Thoracic aorta (tissue), 2 donors: Measurements from ENCODE around the gene ZNF280C. TPM values are rescaled to one million over a fixed set of nuclear protein-coding genes. Genes with fewer than 3 reads are reported as not detected.
"Not testable (repeated sequence)": the region's sequence is repeated elsewhere in the genome, so short reads cannot be mapped to it uniquely, and the experiment has no call there.

Experiments
- ATAC-seq: fragments of 150-250 bp; one replicate; pipeline ENCODE4 v1.8.0; 2017; ENCODE audit warnings: low read depth; ENCODE audit not compliant: insufficient number of reproducible peaks, low FRiP score
- DNase-seq: peaks from one replicate; pipeline ENCODE4 v3.0.0-alpha.2; 2020; ENCODE audit warnings: low spot score
- H3K27ac ChIP-seq, 2 donors: fragments of 200-600 bp; sonication (generic); 1 replicate in 1 of 2; 2 replicates in 1 of 2; pipeline ENCODE4 v1.5.1; 2016; ENCODE audit warnings: mild to moderate bottlenecking in 2 of 2, moderate library complexity in 2 of 2
- H3K27me3 ChIP-seq: fragments of 200-600 bp; sonication (generic); replicated peaks from 2 replicates; pipeline ENCODE4 v1.6.0; 2016; ENCODE audit warnings: mild to moderate bottlenecking; ENCODE audit not compliant: insufficient read depth
- H3K36me3 ChIP-seq: fragments of 200-600 bp; sonication (generic); one replicate; pipeline ENCODE4 v1.5.1; 2016
- H3K4me1 ChIP-seq, 2 donors: fragments of 200-600 bp; sonication (generic); 1 replicate in 1 of 2; 2 replicates in 1 of 2; pipeline versions ENCODE4 v1.5.1 to v1.6.0; 2016; ENCODE audit warnings: low read depth in 2 of 2, mild to moderate bottlenecking in 1 of 2; ENCODE audit not compliant: control insufficient read depth in 1 of 2
- H3K4me3 ChIP-seq: fragments of 200-600 bp; sonication (generic); 2 replicates; pipeline ENCODE4 v1.5.1; 2016; ENCODE audit warnings: mild to moderate bottlenecking
- H3K9me3 ChIP-seq: fragments of 200-600 bp; sonication (generic); 2 replicates; pipeline ENCODE4 v1.5.1; 2016
- CTCF ChIP-seq: fragments of 200-600 bp; sonication (generic); IDR thresholded peaks from one replicate; pipeline ENCODE4 v1.5.1; 2019; ENCODE audit warnings: antibody characterized with exemption
- total RNA-seq, 2 donors: library from RNA; depleted of rRNA; stranded (reverse); fragments of >200 nt; gene quantifications; one replicate each; pipeline versions ENCODE4 v1.1.0 to v1.2.3, GENCODE V29; 2016

Gene ZNF280C
- total RNA-seq, 2 donors from 2014 or later: 2.7 to 4.0 TPM

DNA sequence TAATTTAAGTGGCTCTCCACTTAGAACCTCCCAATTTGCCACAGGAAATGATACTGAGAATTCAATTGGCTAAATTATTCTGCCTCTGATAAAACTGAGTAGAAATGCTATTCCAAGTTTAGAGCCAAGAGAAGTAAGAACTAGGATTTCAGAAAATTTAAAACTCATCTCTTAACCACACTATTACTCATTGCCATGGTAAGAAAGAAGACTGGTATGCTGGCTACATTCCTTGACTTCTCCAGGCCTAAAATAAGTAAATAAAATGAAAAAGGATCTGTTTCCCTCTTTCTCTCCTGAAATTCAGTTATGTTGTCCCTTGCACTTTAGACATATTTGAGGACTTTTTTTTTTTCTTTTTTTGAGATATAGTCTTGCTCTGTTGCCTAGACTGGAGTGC, 23.3 kb downstream of the ZNF280C start:
- TF ChIP-seq CTCF: no peak
- DNase-seq (no peak), ATAC-seq (no peak)
- Histone ChIP-seq H3K36me3 (no peaks in the 10 kb centered on the region), H3K4me3 (no peak overlapping the region), H3K9me3 (no peaks in the 10 kb centered on the region), H3K4me1 (no peaks in the 10 kb centered on the region), H3K27ac (no peak overlapping the region), H3K27me3 (no peaks in the 10 kb centered on the region)

DNA sequence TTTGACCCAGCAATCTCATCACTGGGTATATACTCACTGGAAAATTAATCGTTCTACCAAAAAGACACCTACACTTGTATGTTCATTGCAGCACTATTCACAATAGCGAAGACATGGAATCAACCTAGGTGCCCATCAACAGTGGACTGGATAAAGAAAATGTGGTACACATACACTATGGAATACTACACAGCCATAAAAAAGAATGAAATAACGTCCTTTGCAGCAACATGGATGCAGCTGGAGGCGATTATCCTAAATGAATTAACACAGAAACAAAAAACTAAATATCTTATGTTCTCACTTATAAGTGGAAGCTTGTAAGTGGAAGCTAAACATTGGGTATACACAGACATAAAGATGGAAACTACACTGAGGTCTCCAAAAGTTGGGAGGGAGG, 37.5 kb downstream of the ZNF280C start:
- H3K27me3 ChIP-seq, ATAC-seq, H3K27ac ChIP-seq, H3K4me1 ChIP-seq, H3K36me3 ChIP-seq, H3K9me3 ChIP-seq, DNase-seq, H3K4me3 ChIP-seq: not testable (repeated sequence)

DNA sequence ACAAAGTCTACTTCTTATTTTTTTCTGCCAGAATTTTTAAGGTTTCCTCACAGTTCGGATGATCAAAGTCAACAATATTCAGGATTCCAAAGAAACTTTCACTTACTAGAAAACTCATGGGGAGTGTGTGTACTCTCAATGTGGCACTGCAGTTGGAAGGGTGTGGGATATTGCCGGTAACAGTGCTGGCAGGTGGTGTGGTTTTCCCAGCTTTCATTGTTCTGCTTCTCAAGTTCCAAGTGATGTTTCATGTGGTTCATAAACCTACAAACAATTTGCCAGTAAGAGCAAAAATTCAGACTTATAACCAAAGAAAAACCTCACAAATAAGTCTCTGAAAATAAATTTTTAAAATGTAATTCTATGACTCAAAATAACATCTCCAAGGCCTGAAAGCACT, 39.8 kb downstream of the ZNF280C start:
- Histone ChIP-seq H3K4me3 (no peak overlapping the region), H3K27me3 (no peaks in the 10 kb centered on the region), H3K4me1 (no peaks in the 10 kb centered on the region), H3K27ac (no peak overlapping the region), H3K36me3 (no peaks in the 10 kb centered on the region), H3K9me3 (no peaks in the 10 kb centered on the region)
- no peak for TF ChIP-seq CTCF
- ATAC-seq: no peak
- DNase-seq: no peak

DNA sequence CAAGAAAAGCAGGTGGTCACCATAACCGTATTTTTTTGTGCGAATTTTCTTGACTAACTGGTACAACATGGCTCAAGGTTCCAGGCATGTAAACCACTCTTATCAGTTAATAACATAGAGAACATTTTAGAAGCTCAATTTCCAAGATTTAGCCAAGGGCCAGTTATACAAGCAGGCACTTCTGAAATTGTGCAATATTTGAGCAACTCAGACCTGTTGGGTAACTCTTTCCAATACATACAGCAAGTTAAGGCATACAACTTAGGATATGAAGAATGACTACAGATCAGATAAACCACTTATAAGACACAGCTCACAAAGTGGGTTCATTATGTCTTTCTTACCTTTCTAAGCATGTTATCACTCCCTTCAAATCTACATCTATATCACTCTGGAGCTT, 43.9 kb downstream of the ZNF280C start:
- Histone ChIP-seq H3K27ac (no peak overlapping the region), H3K36me3 (no peaks in the 10 kb centered on the region), H3K27me3 (no peaks in the 10 kb centered on the region), H3K9me3 (no peaks in the 10 kb centered on the region), H3K4me3 (no peak overlapping the region), H3K4me1 (no peaks in the 10 kb centered on the region)
- no peak for TF ChIP-seq CTCF
- ATAC-seq (no peak), DNase-seq (no peak)

DNA sequence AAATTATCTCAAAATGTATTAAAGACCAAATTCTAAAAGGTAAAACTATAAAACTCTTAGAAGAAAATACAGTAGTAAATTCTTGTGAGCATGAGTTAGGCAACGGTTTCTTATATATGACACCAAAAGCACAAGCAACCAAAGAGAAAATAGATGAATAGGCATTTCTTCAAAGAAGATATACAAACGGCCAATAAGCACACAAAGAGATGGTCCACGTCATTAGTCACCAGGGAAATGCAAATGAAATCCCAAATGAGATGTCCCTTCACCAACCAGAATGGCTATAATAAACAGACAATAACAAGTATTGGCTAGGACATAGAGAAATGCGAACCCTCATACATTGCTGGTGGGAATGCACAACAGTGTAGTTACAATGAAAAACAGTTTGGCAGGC, 52.4 kb downstream of the ZNF280C start:
- Histone ChIP-seq H3K4me1 (no peaks in the 10 kb centered on the region), H3K9me3 (no peaks in the 10 kb centered on the region)

More for the DNA sequence above, 52.4 kb downstream of the ZNF280C start:
- DNase-seq (no peak), ATAC-seq (no peak)
- Histone ChIP-seq H3K4me3 (no peak overlapping the region), H3K27ac (no peak overlapping the region), H3K27me3 (no peaks in the 10 kb centered on the region), H3K36me3 (no peaks in the 10 kb centered on the region)
- TF ChIP-seq CTCF: no peak
